ENCODE measurements around the gene ST8SIA1.
A peak's percentile ranks its signal among the peaks of the same experiment; 100 is the strongest.
"Not testable (repeated sequence)": the region's sequence is repeated elsewhere in the genome, so short reads cannot be mapped to it uniquely, and the experiment has no call there.

The ST8SIA1 gene, protein sequence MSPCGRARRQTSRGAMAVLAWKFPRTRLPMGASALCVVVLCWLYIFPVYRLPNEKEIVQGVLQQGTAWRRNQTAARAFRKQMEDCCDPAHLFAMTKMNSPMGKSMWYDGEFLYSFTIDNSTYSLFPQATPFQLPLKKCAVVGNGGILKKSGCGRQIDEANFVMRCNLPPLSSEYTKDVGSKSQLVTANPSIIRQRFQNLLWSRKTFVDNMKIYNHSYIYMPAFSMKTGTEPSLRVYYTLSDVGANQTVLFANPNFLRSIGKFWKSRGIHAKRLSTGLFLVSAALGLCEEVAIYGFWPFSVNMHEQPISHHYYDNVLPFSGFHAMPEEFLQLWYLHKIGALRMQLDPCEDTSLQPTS

DNA sequence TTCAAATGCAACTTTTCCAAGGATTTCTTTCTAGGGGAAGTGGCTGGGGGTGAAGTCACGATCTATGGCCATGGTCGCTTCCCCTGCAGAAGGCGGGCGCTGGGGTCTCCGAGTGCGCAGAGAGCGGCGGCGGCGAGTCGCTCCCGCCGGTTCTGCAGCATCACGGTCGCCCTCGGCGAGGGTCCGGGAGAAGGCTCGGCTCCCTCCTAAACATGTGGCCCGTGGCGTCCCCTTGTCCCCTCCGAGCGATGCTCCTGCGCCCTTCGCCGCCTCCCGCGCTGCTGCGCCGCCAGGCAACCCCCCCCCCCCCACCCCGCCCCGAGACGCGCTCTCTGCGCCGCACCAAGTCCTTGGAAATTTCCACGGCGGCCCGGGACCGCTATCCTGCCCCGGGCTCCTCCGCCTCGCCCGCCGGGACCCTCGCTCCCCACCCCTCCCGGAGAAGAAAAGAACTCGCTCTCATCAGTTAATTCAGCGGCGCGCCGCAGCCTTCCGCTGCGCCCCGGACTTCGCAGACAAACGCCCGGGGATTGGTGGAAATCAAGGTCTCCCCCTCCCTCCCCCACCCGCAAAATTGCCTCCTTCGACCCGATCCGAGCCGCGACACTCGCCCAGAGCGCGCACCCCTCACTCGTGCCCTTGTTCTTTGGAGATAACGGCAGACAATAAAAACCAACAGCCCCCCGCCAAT, at the start of gene ST8SIA1:
TSS of gene ST8SIA1 (minus strand) at position 298 of the 691 bp plus-strand sequence. CDS start 475 bp downstream, outside the sequence.
- no peak for DNase-seq (ENCODE audit: low read depth)
- peak within 1 kb of the TSS; percentile 48 for H3K4me3 ChIP-seq (ENCODE audit: control insufficient read depth, low read depth, low read length)
- TF ChIP-seq, protein P1, sequence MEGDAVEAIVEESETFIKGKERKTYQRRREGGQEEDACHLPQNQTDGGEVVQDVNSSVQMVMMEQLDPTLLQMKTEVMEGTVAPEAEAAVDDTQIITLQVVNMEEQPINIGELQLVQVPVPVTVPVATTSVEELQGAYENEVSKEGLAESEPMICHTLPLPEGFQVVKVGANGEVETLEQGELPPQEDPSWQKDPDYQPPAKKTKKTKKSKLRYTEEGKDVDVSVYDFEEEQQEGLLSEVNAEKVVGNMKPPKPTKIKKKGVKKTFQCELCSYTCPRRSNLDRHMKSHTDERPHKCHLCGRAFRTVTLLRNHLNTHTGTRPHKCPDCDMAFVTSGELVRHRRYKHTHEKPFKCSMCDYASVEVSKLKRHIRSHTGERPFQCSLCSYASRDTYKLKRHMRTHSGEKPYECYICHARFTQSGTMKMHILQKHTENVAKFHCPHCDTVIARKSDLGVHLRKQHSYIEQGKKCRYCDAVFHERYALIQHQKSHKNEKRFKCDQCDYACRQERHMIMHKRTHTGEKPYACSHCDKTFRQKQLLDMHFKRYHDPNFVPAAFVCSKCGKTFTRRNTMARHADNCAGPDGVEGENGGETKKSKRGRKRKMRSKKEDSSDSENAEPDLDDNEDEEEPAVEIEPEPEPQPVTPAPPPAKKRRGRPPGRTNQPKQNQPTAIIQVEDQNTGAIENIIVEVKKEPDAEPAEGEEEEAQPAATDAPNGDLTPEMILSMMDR (IDR thresholded peaks at IDR 0.05; ENCODE audit: control insufficient read depth, insufficient read depth, low read depth, low read length, missing control alignments), result no peak

DNA sequence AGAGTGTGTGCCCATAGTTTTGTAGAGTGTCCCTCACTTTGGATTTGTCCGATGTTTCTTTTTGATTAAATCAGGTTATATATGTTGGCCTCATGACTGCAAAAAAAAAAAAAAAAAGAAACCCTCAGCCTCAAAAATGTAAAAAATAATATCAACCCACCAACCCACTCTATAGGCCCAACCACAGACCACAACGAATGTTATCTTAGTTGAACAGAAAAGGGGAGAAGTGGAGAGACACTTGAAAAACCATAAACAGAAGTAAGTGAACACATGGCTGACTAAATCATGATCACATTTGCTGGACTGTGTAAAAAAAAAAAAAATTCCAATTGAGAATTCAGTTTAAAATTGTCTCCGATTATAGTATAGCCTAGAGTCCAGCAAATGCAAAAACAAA, 45.5 kb upstream of the ST8SIA1 start:
- no peak for DNase-seq (ENCODE audit: low read depth)
- H3K4me3 ChIP-seq (ENCODE audit: control insufficient read depth, low read depth, low read length), result no peak overlapping the region
- TF ChIP-seq, protein P1 (IDR thresholded peaks at IDR 0.05; ENCODE audit: control insufficient read depth, insufficient read depth, low read depth, low read length, missing control alignments), result no peak

DNA sequence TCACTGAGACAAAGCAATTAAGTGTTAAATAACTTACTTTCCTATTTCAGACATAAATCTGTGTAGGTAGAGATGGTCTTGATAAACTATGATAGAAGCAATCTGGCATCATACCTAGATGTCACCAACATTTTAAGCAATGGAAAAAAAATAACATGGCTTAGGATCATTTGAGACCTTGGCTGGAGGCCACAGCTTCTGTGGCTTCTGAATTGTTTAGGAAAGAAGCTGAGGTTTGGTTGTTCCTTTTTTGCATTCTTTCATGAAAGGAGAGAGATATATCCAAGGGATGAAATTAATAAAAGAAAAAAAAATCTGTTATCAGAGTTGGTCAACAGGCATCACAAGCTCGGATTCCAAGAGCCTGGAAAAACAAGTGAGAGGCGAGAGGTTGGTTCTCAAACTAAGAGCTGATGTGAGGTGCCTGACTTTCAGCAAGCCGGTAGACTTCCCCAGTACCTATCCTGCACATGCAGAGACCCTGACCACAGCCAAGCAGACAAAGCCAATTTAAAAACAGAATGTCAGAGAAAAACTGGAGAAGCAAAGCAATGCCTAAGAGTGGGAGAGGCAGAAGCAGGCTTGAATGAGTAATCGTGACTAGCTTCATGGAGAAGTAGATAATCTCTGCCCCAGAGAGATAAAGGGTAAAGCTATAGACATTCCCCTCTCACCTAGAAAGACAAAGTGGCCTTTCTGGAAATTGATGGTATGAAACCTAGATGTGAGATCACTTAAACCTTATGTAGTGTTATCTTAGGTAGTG, 43.4 kb upstream of the ST8SIA1 start:
- DNase-seq (ENCODE audit: low read depth), result no peak
- TF ChIP-seq, protein P1 (IDR thresholded peaks at IDR 0.05; ENCODE audit: control insufficient read depth, insufficient read depth, low read depth, low read length, missing control alignments), result no peak

DNA sequence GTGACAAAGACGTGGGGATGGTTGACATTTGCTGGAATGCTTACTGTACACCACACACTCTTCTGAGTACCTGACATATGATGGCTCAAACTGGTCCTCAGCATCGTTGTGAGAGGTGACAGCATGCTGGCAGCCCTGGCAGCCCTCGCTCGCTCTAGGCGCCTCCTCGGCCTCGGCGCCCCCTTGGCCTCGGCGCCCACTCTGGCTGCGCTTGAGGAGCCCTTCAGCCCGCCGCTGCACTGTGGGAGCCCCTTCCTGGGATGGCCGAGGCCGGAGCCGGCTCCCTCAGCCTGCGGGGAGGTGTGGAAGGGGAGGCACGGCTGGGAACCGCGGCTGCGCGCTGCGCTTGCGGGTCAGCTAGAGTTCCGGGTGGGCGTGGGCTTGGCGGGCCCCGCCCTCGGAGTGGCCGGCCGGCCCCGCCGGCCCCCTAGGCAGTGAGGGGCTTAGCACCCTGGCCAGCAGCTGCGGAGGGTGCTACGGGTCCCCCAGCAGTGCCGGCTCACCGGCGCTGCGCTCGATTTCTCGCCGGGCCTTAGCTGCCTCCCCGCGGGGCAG, 42.2 kb upstream of the ST8SIA1 start:
- not testable (repeated sequence) for DNase-seq (ENCODE audit: low read depth); H3K4me3 ChIP-seq (ENCODE audit: control insufficient read depth, low read depth, low read length)

More for the DNA sequence above, 43.4 kb upstream of the ST8SIA1 start:
- H3K4me3 ChIP-seq (ENCODE audit: control insufficient read depth, low read depth, low read length), result no peak overlapping the region

DNA sequence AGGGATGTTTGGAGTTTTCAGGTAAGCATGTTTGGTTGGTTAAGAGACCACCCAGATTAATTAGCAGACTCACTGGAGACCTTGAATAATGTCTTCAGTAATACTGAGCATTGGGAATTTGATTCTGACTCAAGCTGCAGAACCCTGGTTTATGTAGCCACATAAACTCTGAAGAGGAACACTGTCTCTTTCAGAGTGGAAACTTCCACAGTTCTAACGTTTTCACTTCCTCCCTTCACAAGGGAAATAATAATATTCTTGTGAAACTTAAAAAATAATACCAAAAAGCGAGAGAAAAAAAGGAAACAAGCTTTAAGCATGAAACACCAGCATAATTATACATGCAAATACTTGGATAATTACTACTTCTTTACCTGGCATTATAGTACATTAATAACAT, 40.0 kb upstream of the ST8SIA1 start:
- no peak overlapping the region for H3K4me3 ChIP-seq (ENCODE audit: control insufficient read depth, low read depth, low read length)
- DNase-seq (ENCODE audit: low read depth), result no peak
- TF ChIP-seq, protein P1 (IDR thresholded peaks at IDR 0.05; ENCODE audit: control insufficient read depth, insufficient read depth, low read depth, low read length, missing control alignments), result no peak

DNA sequence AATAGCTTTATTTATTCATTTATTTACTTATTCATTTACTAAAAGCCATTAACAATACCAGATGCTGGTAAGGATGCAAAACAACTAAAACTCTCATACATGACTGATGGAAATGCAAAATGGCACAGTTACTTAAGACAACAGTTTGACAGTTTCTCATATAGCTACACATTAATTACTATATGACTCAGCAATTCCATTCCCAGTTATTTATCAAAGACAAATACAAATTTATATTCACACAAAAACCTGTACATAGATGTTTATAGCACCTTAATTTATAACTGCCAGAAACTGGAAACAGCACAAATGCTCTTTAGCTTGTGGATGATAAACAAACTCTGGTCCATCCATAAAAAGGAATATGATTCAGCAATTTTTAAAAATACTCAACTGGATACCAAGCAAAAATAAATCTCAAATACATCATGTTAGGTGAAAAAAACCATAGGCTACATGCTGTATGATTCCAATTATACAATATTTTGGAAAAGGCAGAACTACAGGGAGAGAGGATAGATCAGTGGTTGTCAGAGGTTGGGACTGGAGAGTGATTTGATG, 37.9 kb upstream of the ST8SIA1 start:
- H3K4me3 ChIP-seq (ENCODE audit: control insufficient read depth, low read depth, low read length), result no peak overlapping the region
- no peak for DNase-seq (ENCODE audit: low read depth)
- TF ChIP-seq, protein P1 (IDR thresholded peaks at IDR 0.05; ENCODE audit: control insufficient read depth, insufficient read depth, low read depth, low read length, missing control alignments), result no peak

Data from AG09309 (cell line).